Cardiac septum (tissue), 1 donor: Measurements from ENCODE around the gene ELOVL7. TPM values are rescaled to one million over a fixed set of nuclear protein-coding genes. Genes with fewer than 3 reads are reported as not detected.
"Not testable (repeated sequence)": the region's sequence is repeated elsewhere in the genome, so short reads cannot be mapped to it uniquely, and the experiment has no call there.

ENCODE experiments used
- DNase-seq: peaks from one replicate; pipeline ENCODE4 v3.0.0-alpha.2; 2020; ENCODE audit warnings: low spot score
- intact Hi-C: fragments of 100-400 bp; cut with DNase I; formaldehyde crosslinking; loops from one replicate; pipeline ENCODE4 v1.14.0; 2022
- total RNA-seq: library from RNA; stranded (reverse); fragmentation: NEBNext Ultra II Directional; extraction: Animal tissue kit (Norgen Biotek cat#: 25700); gene quantifications from one replicate; pipeline ENCODE4 v1.2.1, GENCODE V29; 2021
- donor health status: DM: no; HTN: no; CAD: no.

Gene ELOVL7
- total RNA-seq, 1 donor from 2014 or later = 0.97 TPM

DNA sequence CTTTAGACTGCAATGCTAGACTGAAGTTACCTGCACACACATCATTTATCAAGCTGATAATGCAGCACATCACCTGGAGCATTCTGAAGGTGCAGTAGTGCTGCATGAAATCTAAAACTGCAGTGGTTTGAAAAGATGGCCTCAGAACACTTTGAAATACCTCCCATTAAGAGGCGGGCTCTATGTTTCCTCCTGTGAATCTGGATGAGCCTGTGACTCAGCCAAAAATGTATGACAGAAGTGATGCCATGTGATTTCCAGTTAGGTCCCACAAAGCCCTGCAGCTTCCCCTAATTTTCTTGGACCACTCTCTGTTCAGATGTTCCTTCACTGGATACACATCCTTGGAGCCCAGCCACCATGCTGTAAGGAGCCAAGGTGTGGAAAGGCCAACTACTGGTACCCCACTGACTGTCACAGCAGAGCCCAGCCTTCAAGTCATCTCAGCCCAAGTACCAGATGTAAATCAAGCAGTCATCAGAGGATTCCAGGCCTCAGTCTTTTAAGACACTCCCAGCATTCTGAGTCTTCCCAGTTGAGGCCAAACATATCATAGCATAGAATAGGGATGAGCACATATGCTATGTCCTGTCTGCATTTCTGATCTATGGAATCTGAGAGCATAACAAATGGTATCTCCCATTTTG is 116.9 kb downstream of the ELOVL7 start:
- DNase-seq = no peak
- intact Hi-C loops = no loop called here

DNA sequence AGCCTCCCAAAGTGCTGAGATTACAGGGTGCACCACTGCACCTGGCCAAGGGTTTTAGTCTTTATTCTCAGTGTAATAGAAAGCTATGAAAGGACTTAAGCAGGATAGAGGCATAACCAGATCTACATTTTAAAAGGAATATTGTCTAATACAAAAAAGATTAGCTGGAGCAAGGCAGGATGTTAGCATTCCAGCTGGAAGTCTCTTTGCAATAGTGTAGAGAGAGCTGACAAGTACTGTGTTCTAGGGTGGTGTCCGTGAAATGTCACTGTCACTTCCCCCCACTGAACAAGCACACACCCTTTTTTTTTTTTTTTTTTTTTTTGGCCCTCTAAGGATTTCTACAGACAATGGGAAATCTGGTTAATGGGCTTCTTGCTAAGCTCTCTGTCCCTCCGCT is 119.9 kb downstream of the ELOVL7 start:
- intact Hi-C loops = no loop called here
- no peak for DNase-seq

DNA sequence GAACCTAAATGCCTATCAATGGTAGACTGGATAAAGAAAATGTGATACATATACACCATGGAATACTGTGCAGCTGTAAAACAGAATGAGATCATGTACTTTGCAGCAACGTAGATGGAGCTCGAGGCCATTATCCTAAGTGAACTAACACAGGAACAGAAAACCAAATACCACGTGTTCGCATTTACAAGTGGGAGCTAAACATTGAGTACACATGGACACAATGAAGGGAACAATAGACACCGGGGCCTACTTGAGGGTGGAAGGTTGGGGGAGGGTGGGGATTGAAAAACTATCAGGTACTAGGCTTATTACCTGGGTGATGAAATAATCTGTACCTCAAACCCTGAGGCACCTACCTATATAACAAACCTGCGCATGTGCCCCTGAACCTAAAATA is 121.7 kb downstream of the ELOVL7 start:
- no peak for DNase-seq
- intact Hi-C loops = no loop called here

DNA sequence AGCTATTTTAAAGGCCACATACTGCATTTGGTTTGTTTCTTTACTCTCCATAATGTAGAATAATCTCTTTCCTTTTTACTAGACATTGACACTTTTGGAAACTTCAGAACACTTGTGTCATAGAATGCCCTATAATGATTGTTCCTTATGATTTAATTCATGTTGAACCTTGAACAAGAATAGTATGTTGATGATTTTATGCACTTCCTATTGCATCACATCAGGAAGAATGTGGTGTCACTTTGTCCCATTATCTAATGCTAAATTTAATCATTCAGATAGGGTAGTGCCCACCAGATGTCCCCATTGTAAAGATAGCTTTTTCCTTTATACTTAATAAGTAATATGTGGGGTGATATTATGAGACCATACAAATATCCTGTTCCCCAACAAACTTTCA is 124.7 kb downstream of the ELOVL7 start:
- no peak for DNase-seq
- intact Hi-C loops = no loop called here

DNA sequence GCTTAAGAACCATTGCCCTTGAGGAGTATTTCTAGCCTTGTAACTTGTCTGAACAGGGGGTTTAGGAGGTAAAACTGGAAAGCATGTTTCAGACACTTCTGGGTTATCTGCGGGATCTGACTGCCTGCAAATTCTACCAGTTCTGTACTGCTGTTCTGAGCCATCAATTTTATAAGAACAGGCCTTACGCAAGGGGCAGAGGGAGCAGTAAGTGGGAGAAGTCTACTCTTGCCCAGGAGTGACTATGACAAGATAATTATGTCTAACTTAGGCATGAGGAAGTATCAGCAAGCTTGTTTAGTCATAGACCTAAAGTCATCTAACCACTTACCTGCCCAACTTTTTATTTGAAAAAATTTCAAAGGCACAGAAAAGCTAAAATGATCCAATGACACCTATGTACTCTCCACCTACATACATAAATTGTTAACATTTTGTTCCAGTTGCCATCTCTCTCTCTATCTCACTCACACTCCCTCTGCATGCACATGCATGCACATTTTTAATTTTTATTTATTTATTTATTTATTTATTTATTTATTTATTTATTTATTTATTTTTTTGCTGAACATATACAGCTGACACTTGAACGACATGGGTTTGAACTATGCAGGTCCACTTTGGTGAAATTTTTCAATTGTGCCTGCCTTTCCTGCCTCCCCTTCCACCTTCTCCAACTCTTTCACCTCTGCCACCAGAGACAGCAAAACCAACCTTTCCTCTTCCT is 125.7 kb downstream of the ELOVL7 start:
- no peak for DNase-seq
- intact Hi-C loops = no loop called here

DNA sequence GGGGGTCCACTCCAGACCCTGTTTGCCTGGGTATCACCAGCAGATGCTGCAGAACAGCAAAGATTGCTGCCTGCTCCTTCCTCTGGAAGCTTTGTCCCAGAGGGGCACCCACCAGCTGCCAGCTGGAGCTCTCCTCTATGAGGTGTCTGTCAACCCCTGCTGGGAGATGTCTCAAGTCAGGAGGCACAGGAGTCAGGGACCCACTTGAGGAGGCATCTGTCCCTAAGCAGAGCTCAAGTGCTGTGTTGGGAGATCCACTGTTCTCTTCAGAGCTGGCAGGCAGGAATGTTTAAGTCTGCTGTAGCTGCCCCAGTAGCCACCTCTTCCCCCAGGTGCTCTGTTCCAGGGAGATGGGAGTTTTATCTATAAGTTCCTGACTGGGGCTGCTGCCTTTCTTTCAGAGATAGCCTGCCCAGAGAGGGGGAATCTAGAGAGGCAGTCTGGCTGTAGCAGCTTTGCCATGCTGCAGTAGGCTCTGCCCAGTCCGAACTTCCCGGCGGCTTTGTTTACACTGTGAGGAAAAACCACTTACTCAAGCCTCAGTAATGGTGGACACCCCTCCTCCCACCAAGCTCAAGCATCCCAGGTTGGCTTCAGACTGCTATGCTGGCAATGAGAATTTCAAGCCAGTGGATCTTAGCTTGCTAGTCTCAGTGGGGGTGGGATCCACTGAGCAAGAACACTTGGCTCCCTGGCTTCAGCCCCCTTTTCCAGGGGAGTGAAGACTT is 128.7 kb downstream of the ELOVL7 start:
- intact Hi-C loops, DNase-seq: not testable (repeated sequence)

DNA sequence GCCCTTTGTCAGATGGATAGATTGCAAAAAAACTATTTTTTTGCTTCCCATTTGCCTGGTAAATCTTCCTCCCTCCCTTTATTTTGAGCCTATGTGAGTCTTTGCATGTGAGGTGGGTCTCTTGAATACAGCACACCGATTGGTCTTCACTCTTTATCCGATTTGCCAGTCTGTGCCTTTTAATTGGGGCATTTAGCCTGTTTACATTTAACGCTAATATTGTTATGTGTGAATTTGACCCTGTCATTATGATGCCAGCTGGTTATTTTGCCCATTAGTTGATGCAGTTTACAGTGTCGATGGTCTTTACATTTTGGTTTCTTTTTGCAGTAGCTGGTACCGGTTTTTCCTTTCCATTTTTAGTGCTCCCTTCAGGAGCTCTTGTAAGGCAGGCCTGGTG is 131.1 kb downstream of the ELOVL7 start:
- intact Hi-C loops = no loop called here
- DNase-seq = no peak

DNA sequence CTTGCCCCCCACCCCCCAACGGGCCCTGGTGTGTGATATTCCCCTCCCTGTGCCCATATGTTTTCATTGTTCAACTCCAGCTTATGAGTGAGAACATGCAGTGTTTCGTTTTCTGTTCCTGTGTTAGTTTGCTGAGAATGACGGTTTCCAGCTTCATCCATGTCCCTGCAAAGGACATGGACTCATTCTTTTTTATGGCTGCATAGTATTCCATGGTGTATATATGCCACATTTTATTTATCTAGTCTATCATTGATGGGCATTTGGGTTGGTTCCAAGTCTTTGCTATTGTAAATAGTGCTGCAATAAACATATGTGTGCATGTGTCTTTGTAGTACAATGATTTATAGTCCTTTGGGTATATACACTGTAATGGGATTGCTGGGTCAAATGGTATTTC is 132.2 kb downstream of the ELOVL7 start:
- DNase-seq, intact Hi-C loops: not testable (repeated sequence)

DNA sequence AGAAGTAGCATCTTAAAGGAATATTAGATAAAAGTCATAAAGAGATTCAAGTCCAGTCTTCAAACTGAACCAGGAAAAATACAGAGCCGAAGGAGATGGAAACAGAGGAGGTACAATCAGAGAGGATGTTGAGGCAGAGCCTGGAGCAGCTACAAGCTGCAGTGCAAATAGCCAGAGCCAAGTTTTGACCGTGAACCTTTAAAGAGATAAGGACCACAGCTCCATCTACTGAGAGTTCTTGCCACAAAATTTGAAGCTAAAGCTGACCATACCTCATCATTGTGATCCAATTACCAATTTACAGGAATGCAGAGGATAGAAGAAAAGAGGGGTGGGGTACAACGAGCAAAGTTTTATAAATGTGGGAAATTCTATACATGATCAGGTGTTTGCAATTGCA is 133.7 kb downstream of the ELOVL7 start:
- DNase-seq = no peak
- intact Hi-C loops = no loop called here

DNA sequence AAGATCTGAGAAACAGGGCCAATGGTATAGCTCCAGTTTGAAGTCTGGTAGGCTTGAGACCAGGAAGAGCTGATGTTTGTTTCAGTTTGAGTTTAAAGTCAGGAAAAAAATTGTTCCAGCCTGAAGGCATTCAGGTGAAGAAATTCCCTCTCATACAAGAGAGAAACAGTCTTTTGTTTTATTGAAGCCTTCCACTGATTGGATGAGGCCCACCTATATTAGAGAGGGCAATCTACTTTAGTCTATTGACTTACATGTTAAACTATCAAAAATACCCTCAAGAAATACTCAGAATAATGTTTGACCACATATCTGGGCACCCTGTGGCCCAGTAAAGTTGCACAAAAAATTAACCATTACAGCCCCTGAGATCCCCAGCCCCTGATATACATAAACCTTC is 138.9 kb downstream of the ELOVL7 start:
- intact Hi-C loops = loop anchor here (10.0 kb wide), 2 partner anchors 140 to 240 kb away; partner anchors contain the start of genes ELOVL7, ERCC8 and NDUFAF2
- no peak for DNase-seq

DNA sequence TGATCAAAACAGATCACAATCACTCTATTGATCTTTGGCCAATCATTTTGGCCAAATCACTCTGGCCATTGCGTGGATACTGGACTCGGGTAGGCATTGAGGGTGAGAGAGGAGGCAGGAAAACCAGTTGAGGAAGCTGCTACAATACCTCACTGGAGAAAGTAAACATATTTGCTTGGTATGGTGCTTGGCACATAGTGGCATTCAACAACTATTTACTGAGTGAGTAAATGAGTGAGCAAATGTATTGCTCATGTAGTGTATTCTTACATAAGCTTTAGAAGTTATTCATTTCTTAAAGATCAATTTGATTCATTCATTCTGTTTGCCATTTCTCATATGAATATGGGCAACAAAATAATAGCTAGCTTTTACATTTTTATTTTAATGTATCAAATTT is 140.1 kb downstream of the ELOVL7 start:
- no peak for DNase-seq
- intact Hi-C loops = loop anchor here (10.0 kb wide), 2 partner anchors 141 to 241 kb away; partner anchors contain the start of genes ELOVL7, ERCC8 and NDUFAF2

Other genes starting within 250 kb of the ELOVL7 start
- gene DEPDC1B, start 144.1 kb downstream of the ELOVL7 start, total RNA-seq = not detected
- 4.6 TPM for gene ERCC8, start 100.8 kb upstream of the ELOVL7 start, total RNA-seq
- gene NDUFAF2, start 100.9 kb upstream of the ELOVL7 start, total RNA-seq = 27.1 TPM